C4-2B (cell line): ENCODE results near the gene EZH1.

Experiments used
- ZFX ChIP-seq: fragments of 450-650 bp; IDR thresholded peaks from 2 replicates; pipeline ENCODE4 v1.6.1; 2017
- TF ChIP-seq, protein P1 (sequence below): fragments of 450-650 bp; conservative IDR thresholded peaks from 2 replicates; pipeline ENCODE4 v1.5.1; 2017; ENCODE audit warnings: mild to moderate bottlenecking

DNA sequence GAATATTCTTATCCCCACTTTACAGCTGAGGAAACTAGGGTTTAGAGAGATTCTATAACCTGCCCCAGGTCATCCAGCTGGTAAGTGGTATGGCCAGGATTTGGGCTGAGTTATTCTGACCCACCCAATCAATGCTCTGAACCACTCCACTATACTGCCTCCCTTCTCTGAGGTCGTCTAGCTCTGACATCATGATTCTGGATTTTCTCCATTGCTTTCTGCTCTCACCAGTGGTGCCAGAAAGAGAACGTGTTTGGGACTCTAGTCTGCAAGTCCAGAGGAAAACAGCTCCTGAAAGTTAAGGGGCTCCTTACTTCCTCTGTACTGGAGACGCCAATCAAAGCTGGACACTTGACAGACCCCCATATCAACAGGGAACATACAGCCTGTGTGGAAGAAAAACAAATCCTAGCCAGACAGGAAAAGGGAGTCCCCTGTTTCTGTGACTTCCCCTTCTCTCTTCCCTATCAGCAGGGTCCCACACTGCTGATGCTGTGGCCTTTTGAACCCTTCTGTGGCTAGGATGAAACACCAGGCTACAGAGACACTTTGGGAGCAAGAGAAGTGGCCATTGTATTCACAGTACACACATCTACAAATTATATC lies 6.0 kb upstream of the EZH1 start:
- TF ChIP-seq, protein P1, sequence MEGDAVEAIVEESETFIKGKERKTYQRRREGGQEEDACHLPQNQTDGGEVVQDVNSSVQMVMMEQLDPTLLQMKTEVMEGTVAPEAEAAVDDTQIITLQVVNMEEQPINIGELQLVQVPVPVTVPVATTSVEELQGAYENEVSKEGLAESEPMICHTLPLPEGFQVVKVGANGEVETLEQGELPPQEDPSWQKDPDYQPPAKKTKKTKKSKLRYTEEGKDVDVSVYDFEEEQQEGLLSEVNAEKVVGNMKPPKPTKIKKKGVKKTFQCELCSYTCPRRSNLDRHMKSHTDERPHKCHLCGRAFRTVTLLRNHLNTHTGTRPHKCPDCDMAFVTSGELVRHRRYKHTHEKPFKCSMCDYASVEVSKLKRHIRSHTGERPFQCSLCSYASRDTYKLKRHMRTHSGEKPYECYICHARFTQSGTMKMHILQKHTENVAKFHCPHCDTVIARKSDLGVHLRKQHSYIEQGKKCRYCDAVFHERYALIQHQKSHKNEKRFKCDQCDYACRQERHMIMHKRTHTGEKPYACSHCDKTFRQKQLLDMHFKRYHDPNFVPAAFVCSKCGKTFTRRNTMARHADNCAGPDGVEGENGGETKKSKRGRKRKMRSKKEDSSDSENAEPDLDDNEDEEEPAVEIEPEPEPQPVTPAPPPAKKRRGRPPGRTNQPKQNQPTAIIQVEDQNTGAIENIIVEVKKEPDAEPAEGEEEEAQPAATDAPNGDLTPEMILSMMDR: no peak
- TF ChIP-seq ZFX: no peak
